DMS53 treated with DMSO at 0.1 percent for 48 hours (cell line): ENCODE data around the gene NPAT.
"Not testable (repeated sequence)": the region's sequence is repeated elsewhere in the genome, so short reads cannot be mapped to it uniquely, and the experiment has no call there.

Experiments
- DNase-seq: peaks from one replicate; lab custom pipeline; 2025; ENCODE audit not compliant: unreplicated experiment; lab: John Stamatoyannopoulos, UW

NPAT gene

DNA sequence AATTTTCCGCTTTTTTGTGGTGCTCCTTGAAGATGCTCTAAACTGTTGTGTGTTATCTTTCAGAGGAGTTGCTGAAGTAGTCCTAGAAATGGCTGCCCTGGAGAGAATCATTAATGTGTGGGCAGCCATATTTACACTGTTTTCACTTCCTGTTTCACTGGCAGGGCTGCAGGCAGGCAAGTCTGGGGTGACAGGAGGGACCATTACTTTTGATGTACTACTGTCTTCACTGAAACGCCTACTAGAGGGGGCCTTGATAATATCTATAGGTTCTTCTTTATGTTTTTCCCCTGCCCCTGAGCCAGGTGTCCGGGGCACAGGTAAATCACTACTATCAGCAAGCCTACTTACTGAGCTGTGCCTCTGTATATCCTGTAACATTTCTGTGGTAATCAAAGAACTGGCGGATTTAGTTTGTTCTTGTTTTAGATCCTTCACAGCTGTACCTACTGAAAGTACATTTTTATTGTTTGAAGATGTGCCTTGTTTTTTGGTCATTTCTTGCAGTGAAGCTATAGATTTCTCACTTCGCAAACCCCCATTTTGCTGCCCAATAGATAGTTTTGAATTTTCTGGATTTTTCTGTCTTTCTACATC is 61.4 kb downstream of the NPAT start:
- DNase-seq = no peak

DNA sequence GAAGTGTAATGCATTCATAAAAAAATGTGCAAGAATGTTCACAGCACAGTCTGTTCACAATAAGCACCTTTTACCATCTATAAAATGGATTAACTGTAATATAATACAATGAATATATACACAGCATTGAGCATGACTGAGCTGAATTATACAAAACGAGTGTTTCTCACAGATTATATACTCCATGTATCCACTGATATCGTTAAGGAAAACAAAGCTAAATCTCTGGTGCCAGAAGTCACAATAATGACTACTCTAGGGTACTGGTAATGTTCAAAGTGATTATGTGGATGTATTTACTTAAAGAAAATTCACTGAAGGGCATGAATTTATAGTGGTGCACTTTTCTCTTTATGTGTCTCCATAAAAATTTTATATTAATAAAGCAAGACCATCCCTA is 67.8 kb downstream of the NPAT start:
- DNase-seq = no peak

DNA sequence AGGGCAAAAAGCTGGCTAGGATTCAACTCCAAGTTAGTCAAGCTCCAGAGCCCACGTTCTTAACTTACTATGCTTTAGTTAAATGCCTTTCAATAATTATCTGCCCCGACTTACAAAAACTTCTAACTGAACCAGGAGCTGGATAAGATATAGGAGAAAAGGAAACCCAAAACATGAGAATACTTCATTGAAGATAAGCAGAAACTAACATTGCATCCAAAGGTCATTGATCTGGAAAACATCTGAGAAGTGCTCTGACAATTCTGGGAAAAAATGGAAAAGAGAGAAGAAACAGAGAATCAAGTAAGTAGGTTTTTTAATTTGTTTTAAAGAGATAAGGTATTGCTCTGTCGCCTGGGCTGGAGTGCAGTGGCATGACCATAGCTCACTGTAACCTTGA is 73.9 kb downstream of the NPAT start:
- no peak for DNase-seq

DNA sequence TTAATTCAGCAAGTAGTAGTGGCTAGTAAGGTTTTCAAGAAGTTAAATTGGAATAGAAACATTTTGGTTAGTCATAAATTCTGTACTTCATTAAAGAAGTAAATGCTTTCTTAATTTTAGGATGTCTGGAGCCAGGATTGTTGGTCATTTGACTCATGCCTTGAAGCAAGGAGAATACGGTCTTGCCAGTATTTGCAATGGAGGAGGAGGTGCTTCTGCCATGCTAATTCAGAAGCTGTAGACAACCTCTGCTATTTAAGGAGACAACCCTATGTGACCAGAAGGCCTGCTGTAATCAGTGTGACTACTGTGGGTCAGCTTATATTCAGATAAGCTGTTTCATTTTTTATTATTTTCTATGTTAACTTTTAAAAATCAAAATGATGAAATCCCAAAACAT is 75.3 kb downstream of the NPAT start:
- DNase-seq = no peak

DNA sequence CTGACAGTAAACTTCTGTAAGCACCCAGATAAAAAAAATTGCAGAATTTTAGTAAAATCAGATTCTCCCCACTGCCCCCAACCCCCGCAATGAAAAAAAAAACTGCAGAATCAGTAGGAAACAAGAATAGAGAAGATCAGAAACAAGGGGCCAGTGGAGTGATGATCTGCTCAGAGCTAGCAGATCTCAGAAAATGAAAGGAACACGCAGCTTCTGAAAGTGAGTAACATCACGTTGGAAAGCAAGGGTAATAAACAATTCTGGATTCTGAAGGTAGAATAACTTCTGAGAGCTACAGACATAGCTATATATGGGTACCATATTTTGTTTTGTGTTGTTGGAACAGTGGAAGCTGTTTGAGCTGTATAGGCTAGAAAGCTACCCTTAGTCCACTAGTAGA is 77.8 kb downstream of the NPAT start:
- DNase-seq = no peak

DNA sequence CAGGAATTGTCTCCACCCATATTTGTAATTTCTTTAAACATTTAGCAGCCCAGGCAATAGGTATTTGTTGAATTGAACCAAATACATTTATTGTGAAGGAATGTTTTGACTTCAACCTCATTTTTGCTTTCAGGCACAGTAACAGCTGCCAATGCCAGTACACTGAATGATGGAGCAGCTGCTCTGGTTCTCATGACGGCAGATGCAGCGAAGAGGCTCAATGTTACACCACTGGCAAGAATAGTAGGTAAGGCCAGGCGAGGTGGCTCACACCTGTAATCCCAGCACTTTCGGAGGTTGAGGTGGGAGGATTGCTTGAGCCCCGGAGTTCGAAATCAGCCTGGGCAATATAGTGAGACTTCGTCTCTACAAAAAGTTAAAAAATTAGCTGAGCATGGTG is 80.1 kb downstream of the NPAT start:
- no peak for DNase-seq

DNA sequence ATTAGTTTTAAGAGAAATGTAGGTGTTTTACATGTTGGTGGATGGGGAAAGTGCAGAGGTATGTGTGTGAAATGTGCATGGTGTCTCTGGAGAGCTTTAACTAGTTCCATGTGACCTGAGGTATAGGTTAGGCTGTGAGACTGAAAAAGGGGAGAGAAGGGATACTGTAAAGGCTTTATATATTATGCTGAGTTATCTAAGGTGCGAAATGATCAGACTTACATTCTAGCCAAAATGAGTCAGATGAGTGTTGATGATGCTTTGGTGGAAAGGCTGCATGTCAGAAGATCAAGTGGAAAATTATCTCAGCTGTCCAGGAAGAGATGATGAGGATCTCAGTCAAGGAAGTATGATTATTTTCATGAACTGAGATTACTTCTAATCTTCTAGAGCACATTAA is 85.2 kb downstream of the NPAT start:
- DNase-seq = no peak

DNA sequence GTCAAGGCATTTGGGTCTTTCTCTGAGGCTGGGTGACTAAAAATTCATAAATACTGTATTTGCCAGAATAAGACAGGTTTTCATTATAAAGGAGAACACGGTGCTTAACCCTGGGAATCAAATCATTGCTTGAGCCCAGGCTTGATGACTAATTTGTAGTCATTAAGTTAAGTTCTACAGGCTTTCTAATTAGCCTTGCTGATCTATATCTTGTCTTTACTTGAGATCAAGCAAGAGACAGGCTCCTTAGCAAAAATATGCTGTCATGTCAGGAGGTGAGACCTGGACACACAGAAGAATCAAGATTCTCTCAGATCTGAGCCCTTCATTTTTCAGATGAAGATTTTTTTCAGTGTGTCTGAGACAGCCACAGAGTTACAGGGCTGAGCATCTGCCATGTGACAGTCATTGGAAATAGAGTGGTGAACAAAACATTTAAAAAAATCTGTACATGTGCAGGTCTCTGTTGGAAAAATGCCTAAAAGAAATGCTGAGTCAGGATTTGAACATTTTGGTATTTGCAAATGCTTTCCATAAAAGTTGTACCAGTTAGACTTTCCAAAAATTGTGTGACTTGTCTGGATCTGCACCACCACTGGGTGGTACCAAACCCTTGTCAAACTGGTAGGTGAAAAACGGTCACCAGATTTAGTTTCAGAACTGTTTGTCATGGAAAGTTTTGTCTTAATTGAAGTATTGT is 86.4 kb downstream of the NPAT start:
- no peak for DNase-seq

DNA sequence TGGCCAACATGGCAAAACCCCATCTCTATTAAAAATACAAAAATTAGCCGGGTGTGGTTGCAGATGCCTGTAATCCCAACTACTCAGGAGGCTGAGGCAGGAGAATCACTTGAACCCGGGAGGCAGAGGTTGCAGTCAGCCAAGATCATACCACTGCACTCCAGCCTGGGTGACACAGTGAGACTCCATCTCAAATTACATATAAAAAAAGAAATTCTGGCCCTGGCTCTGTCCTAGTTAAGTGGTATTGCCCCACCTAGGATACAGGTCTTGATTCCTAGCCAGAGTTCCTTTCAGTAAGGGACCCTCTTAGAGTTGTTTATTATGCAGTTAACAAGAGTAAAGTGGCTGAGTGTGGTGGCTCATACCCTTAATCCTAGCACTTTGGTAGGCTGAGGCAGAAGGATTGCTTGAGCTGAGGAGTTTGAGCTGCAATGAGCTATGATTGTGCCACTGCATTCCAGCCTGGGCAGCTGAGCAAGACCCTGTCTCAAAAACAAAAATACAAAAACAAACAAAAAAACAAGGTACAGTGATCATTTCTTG is 89.4 kb downstream of the NPAT start:
- not testable (repeated sequence) for DNase-seq

DNA sequence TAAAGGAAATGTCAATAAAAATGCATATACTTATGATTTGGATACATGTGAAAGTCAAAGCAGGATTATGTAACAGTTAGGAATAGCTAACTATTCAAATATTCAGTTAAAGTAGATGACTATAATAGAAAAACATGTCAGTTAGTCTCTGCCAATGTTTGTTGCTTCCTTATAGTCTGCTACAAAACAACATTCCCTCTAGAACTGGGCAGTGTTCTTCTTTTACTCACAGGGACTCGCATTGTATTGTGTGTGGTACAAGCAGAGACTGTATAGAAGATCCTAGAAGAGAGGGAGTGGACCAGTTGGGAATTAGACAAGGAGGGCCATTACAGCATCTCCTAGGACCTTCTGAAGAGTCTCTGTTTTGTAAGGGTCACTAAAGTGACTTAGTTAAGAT is 90.4 kb downstream of the NPAT start:
- no peak for DNase-seq

DNA sequence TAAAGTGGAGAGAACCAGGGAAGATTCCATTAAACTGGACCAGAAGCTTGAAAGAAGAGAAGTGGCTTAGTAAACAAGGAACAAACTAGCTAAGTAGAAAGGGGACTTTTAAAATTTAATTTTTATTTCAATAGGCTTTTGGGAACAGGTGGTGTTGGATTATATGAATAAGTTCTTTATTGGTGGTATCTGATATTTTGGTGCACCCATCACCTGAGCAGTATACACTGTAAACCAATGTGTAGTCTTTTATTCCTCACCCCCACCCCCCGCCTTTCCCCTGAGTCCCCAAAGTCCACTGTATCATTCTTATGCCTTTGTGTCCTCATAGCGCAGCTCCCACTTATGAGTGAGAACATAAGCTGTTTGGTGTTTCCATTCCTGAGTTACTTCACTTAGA is 93.7 kb downstream of the NPAT start:
- no peak for DNase-seq

DNA sequence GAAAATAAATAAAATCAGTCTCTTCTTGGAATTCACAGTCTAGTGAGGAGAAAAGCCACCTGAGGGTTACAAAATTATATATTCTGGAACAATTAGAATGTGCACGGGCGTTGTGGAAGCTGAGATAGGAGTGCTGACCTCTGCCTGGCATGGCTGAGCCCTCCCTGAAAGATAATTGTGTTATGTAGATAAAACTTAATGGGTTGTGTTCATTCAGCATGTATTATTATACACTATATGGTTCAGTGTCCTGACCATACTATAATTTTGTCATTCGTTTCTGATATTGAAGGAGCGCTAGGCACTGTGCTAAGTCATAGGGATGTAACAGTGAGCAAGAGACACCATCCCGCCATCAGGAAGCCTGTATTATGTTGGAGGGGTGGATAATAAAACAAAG is 97.3 kb downstream of the NPAT start:
- DNase-seq = no peak

DNA sequence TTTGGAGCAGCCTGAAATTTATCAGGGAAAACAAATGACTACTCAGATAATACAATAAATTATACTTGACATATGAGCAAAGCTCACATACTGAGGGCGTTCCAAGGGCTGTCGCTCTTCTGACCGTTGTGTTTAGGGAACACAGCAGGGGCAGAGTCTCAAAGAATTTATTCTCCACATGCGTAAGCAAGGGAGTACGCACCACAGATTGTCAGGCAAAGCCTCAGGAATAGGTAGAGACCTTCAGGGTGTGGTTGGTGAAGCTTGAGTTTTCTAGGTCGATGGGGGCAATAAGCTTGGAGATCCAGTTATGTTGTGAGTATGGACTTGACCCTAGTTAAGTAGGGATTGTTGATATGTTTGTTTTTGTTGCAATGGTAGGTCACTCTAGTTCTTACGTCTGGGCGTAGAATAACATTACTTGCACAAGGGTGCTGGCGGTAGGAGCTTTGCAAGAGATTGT is 100.2 kb downstream of the NPAT start:
- no peak for DNase-seq

DNA sequence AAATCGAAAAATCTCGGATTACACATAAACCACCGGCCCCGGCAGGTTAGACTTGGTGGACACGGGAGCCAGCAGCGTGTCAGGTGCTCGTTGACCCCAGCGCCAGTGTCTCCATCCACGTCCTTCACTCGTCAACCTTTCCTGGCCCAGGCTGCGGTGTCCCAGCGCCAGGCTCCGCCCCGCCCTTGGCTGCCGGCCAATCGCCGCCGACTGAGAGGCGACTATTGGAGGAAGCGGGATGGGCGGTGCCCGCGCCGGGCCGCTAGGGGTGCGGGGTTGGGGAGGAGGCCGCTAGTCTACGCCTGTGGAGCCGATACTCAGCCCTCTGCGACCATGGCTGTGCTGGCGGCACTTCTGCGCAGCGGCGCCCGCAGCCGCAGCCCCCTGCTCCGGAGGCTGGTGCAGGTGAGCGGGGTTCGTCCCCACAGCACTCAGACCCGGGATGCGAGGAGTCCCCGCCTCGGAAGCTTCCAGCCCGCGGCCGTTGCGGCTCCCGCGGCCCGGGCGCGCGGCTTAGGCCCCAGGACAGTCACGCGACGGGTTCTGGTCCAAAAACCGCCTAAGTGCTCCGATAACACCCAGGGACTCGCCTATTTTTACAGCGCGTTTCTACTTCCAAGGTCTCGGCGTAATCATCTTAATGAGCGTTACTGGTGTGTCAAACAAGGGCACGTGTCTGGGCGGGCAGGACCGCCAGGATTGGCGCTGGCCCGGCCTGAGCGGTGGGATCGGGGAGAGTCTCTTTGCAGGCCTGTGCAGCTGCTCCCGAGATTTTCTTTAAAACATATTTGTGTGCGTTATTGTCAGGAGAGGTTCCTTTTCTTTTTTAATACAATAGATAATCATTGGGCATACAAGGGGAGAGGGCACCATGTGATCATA is 100.9 kb downstream of the NPAT start, which contains the start of gene ACAT1:
Gene ACAT1 (plus strand): TSS at position 294 of the 882 bp plus-strand sequence. CDS start 40 bp downstream, at position 334.
- peak; percentile 83 for DNase-seq

DNA sequence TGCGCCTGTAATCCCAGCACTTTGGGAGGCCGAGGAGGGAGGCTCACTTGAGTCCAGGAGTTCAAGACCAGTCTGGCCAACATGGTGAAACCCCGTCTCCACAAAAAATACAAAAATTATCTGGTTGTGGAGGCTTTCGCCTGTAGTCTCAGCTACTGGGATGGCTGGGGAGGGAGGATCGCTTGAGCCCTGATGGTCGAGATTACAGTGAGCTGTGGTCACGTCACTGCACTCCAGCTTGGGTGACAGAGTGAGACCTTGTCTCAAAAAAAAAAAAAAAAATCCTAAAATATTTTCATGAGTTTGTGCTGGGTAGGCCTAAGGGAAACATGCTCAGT is 101.5 kb downstream of the NPAT start:
- DNase-seq = not testable (repeated sequence)

DNA sequence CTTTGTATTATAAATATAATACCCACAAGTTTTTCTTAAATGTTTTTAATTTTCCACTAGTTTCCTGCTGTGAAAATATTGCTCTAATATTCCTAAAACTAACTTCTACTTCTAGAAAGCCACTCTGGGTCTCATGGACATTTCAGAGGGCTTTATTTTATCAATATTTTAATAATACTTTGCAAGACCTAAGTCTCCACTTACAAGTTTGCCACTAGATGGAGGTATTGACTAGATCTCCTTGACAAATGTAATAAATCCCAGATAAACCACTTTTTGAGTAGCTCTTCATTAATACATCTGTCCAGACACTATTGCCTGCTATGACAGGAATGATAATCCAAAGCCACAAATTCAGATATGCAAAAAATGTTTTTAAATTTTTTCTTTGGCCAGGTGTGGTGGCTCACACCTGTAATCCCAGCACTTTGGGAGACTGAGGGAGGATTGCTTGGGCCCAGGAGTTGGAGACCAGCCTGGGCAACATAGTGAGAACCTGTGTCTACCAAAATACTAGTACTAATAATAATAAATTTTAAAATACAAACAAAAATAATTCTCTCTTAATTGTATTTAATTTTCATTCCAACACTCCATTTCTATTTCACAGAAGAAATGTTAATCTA is 104.6 kb downstream of the NPAT start:
- DNase-seq = peak; percentile 71

DNA sequence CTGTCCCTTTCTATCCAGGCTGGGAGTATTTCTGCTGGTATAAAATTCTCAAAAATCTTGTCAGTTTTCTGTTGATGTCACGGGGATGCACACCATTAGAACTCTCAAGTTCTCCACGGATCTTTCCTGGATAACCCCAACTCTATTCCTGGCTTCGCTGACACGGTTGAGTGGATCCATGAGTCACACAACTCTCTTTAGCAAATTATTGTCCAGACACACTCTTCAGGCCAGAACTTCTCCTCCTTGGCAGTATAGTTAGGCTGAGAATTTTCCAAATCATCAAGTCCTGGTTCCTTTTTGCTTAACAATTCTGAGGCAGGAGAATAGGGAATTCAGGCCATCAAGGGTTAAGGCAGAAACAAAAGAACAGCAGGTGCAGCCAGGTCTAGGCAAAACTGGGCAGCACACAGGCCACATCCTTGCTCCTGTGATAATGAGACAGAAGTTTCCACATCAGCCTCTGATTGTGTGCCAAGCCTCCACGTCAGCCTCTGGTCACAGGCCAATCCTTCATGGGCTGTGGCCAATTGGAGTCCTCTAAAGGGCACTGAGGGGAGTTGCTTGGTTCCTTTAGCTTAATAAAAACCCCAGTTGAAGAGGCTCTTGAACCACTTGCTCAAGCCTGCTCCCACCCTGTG is 106.8 kb downstream of the NPAT start:
- peak; percentile 90 for DNase-seq

DNA sequence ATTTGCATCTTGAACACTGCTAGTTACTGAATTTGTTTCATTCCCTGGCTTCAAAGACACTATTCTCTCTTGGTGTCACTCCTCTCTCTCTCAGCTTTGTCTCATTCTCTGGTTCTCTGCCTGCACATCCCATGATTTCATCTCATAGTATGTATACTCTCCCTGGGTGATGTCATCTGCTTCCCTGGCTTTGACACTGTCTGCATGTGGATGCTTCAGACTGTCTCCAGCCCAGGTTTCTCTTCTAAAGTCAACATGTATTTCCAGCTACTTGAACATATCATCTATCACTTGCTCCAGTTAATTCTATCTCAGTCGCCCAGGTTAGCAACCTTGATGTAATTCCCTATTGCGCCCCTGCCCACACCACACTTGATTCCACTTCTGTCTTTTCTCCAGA is 110.4 kb downstream of the NPAT start:
- peak; percentile 95 for DNase-seq

DNA sequence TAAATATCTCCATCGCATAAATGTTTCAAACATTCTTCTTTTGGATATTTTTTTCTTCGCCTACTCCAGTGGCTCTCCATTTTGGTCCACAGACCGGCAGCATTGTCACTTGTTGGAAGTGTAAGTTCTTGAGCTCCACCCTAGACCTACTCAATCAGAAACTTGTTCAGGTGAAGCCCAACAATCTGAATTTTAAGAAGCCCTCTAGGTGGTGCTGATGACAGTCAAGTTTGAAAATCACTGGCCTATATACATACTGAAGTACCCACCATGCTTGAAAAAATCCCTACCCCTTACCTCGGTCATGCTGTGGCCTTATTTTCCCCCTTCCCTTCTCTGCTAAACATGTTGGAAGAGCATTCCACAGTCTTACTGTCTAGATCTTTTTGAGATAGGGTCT is 111.3 kb downstream of the NPAT start:
- no peak for DNase-seq
